SU-DHL-6 (cell line): Measurements from ENCODE around the gene TSHR.

Source experiments
- H2AFZ ChIP-seq: fragments of 200-600 bp; sonication (generic); 2 replicates; pipeline ENCODE4 v1.6.1; 2014; ENCODE audit warnings: low read depth, mild to moderate bottlenecking, moderate library complexity, mixed read lengths, antibody characterized with exemption, low read length; ENCODE audit not compliant: severe bottlenecking
- H3F3A ChIP-seq: fragments of 200-600 bp; shearing (Covaris generic); 2 replicates; pipeline ENCODE4 v1.6.0; 2016; ENCODE audit warnings: antibody characterized with exemption, mild to moderate bottlenecking; ENCODE audit not compliant: insufficient read depth
- H3K27ac ChIP-seq: fragments of 200-600 bp; sonication (generic); 2 replicates; pipeline ENCODE4 v1.5.1; 2016; ENCODE audit warnings: low read depth, mild to moderate bottlenecking, low read length, moderate library complexity, mixed read lengths
- H3K27me3 ChIP-seq: fragments of 200-600 bp; sonication (generic), shearing (Covaris generic); 2 replicates; pipeline ENCODE4 v1.6.0; 2014; ENCODE audit warnings: mild to moderate bottlenecking, low read length
- H3K36me3 ChIP-seq: fragments of 200-600 bp; sonication (generic); 2 replicates; pipeline ENCODE4 v1.6.1; 2014; ENCODE audit warnings: mild to moderate bottlenecking, low read length, mixed read lengths
- H3K4me2 ChIP-seq: fragments of 300-600, 200-600 bp; shearing (Covaris generic), sonication (generic); 2 replicates; pipeline ENCODE4 v1.6.0; 2014; ENCODE audit warnings: low read length, low read depth, mild to moderate bottlenecking; ENCODE audit not compliant: poor library complexity, severe bottlenecking
- H3K4me3 ChIP-seq: fragments of 200-600 bp; sonication (generic); 2 replicates; pipeline ENCODE4 v1.5.1; 2014; ENCODE audit warnings: antibody characterized with exemption, low read length, mild to moderate bottlenecking, mixed read lengths; ENCODE audit not compliant: insufficient read depth, poor library complexity, severe bottlenecking
- H3K79me2 ChIP-seq: fragments of 200-600 bp; sonication (generic); 2 replicates; pipeline ENCODE4 v1.6.1; 2014; ENCODE audit warnings: mild to moderate bottlenecking, low read length, moderate library complexity; ENCODE audit not compliant: insufficient read depth
- H3K9ac ChIP-seq: fragments of 200-600 bp; sonication (generic); 2 replicates; pipeline ENCODE4 v1.7.0; 2014; ENCODE audit warnings: mild to moderate bottlenecking, low read length
- H3K9me2 ChIP-seq: fragments of 200-600 bp; sonication (generic); replicated peaks from 2 replicates; pipeline ENCODE4 v1.6.1; 2014; ENCODE audit warnings: low read length; ENCODE audit not compliant: insufficient read depth
- H3K9me3 ChIP-seq: fragments of 200-600 bp; sonication (generic); 2 replicates; pipeline ENCODE4 v1.6.1; 2014; ENCODE audit warnings: low read length, mixed read lengths; ENCODE audit not compliant: insufficient read depth
- H4K20me1 ChIP-seq: fragments of 200-600 bp; sonication (generic); 2 replicates; pipeline ENCODE4 v1.6.1; 2014; ENCODE audit warnings: low read depth, mild to moderate bottlenecking, antibody characterized with exemption, low read length, moderate library complexity, mixed read lengths
- EZH2phosphoT487 ChIP-seq: fragments of 200-600 bp; sonication (generic), shearing (Covaris generic); conservative IDR thresholded peaks from 2 replicates; pipeline ENCODE4 v1.6.1; 2018; ENCODE audit warnings: mild to moderate bottlenecking, antibody characterized with exemption, low read length, moderate library complexity, mixed read lengths
- TF ChIP-seq, protein P1 (sequence below): fragments of 200-600 bp; sonication (generic); IDR thresholded peaks from one replicate; pipeline ENCODE4 v1.5.1; 2017; ENCODE audit warnings: antibody characterized with exemption, mild to moderate bottlenecking, low read length, moderate library complexity; ENCODE audit not compliant: insufficient read depth, poor library complexity, severe bottlenecking

Gene TSHR

DNA sequence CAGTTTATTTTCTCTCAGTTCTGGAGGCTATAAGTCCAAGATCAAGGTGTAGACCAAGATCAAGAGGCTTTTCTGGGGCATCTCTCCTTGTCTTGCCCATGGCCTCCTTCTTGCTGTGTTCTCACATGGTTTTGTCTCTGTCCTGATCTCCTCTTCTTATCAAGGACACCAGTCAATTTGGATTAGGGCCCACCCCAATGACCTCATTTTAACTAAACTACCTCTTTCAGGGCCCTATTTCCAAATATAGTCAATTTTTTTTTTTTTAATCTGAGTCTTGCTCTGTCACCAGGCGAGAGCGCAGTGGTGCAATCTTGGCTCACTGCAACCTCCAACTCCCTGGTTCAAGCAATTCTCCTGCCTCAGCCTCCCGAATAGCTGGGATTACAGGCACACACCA lies 50.8 kb downstream of the TSHR start:
- H3K4me3 ChIP-seq: no peak overlapping the region
- no peaks in the 10 kb centered on the region for H3K79me2 ChIP-seq
- H3K27ac ChIP-seq: no peak overlapping the region
- no peaks in the 10 kb centered on the region for H3K36me3 ChIP-seq
- no peaks in the 10 kb centered on the region for H4K20me1 ChIP-seq
- no peaks in the 10 kb centered on the region for H3K27me3 ChIP-seq
- H3K9me3 ChIP-seq: no peaks in the 10 kb centered on the region
- H2AFZ ChIP-seq: no peak overlapping the region
- H3K9me2 ChIP-seq: no peaks in the 10 kb centered on the region
- H3K9ac ChIP-seq: no peak overlapping the region
- TF ChIP-seq EZH2phosphoT487: no peak
- TF ChIP-seq, protein P1, sequence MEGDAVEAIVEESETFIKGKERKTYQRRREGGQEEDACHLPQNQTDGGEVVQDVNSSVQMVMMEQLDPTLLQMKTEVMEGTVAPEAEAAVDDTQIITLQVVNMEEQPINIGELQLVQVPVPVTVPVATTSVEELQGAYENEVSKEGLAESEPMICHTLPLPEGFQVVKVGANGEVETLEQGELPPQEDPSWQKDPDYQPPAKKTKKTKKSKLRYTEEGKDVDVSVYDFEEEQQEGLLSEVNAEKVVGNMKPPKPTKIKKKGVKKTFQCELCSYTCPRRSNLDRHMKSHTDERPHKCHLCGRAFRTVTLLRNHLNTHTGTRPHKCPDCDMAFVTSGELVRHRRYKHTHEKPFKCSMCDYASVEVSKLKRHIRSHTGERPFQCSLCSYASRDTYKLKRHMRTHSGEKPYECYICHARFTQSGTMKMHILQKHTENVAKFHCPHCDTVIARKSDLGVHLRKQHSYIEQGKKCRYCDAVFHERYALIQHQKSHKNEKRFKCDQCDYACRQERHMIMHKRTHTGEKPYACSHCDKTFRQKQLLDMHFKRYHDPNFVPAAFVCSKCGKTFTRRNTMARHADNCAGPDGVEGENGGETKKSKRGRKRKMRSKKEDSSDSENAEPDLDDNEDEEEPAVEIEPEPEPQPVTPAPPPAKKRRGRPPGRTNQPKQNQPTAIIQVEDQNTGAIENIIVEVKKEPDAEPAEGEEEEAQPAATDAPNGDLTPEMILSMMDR: no peak
- no peak overlapping the region for H3K4me2 ChIP-seq
- H3F3A ChIP-seq: no peaks in the 10 kb centered on the region

DNA sequence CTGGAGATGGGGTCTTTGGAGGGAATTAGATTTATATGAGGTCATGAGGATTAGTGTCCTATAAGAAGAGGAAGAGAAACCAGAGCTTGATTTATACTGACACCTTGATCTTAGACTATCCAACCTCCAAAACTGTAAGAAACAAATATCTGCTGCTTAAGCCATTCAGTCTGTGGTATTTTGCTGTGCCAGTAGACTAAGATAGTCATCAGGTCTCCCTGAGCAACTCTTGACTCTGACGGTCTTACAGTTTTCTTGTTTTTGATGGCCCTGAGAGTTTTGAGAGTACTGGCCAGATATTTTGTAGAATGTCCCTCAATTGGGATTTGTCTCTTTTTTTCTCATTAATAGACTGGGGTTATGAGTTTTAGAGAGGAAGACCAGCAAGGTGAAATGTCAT lies 51.7 kb downstream of the TSHR start:
- Histone ChIP-seq H3K9ac (no peak overlapping the region), H3K4me2 (no peak overlapping the region), H3K9me3 (no peaks in the 10 kb centered on the region), H3K27ac (no peak overlapping the region), H3K27me3 (no peaks in the 10 kb centered on the region), H3K79me2 (no peaks in the 10 kb centered on the region), H3K9me2 (no peaks in the 10 kb centered on the region), H4K20me1 (no peaks in the 10 kb centered on the region), H3F3A (no peaks in the 10 kb centered on the region), H3K4me3 (no peak overlapping the region), H2AFZ (no peak overlapping the region), H3K36me3 (no peaks in the 10 kb centered on the region)
- TF ChIP-seq EZH2phosphoT487: no peak
- TF ChIP-seq, protein P1: no peak

DNA sequence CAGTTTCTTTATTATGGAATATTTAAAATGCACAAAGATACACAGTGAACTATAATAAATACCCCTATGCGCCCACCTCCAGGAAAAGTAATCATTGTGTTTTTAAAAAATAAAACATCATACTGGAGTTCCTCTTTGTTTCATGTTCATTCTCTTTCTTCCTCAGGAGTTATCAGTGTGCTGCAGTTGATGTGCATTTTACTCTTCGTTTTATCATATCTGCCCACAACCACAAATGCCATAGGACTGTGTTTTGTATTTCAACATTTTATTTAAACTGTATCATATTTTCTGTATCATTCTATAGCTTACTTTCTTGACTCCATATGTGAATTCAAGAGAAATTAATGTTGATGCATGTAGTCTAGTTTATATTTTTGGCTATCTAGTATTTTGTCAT lies 53.9 kb downstream of the TSHR start:
- H3K27ac ChIP-seq: no peak overlapping the region
- H2AFZ ChIP-seq: no peak overlapping the region
- no peaks in the 10 kb centered on the region for H3K36me3 ChIP-seq
- H3K27me3 ChIP-seq: no peaks in the 10 kb centered on the region
- no peak overlapping the region for H3K9ac ChIP-seq
- no peaks in the 10 kb centered on the region for H3K79me2 ChIP-seq
- TF ChIP-seq, protein P1: no peak
- TF ChIP-seq EZH2phosphoT487: no peak
- H3F3A ChIP-seq: no peaks in the 10 kb centered on the region
- H4K20me1 ChIP-seq: no peaks in the 10 kb centered on the region
- no peak overlapping the region for H3K4me3 ChIP-seq
- H3K9me2 ChIP-seq: no peaks in the 10 kb centered on the region
- no peaks in the 10 kb centered on the region for H3K9me3 ChIP-seq
- no peak overlapping the region for H3K4me2 ChIP-seq
